ENCODE measurements around the gene IFIT3.
"Not testable (repeated sequence)": the region's sequence is repeated elsewhere in the genome, so short reads cannot be mapped to it uniquely, and the experiment has no call there.

The IFIT3 gene

GRCh38 chr10:89327803-89328441 lies at the start of gene IFIT3:
Gene IFIT3 (plus strand): TSS chr10:89327997. CDS start chr10:89328074, 77 bp downstream.
- DNase-seq = peak in 1 of 2 donors; percentile 93

GRCh38 chr10:89278034-89278535 lies 49.7 kb upstream of the IFIT3 start:
- no peak for DNase-seq

GRCh38 chr10:89278900-89279392 lies 48.9 kb upstream of the IFIT3 start:
- no peak for DNase-seq

GRCh38 chr10:89279421-89279869 lies 48.4 kb upstream of the IFIT3 start:
- DNase-seq = no peak

GRCh38 chr10:89280508-89280907 lies 47.3 kb upstream of the IFIT3 start:
- no peak for DNase-seq

GRCh38 chr10:89281606-89282395 lies 46.0 kb upstream of the IFIT3 start:
- no peak for DNase-seq

GRCh38 chr10:89283025-89283935 lies 44.5 kb upstream of the IFIT3 start:
- DNase-seq = no peak

- no peak for DNase-seq
Observed at GRCh38 chr10:89283936-89284475, 43.8 kb upstream of the IFIT3 start.

- not testable (repeated sequence) for DNase-seq
Observed at GRCh38 chr10:89284711-89285110, 43.1 kb upstream of the IFIT3 start.

GRCh38 chr10:89285303-89285702 lies 42.5 kb upstream of the IFIT3 start:
- DNase-seq = not testable (repeated sequence)

- DNase-seq = no peak
Observed at GRCh38 chr10:89294721-89295239, 33.0 kb upstream of the IFIT3 start.

- peak in 1 of 2 donors; percentile 50 for DNase-seq
Observed at GRCh38 chr10:89295597-89295996, 32.2 kb upstream of the IFIT3 start.

GRCh38 chr10:89296220-89296648 lies 31.6 kb upstream of the IFIT3 start:
- DNase-seq = peak; percentile 16 to 39

GRCh38 chr10:89297356-89297755 lies 30.4 kb upstream of the IFIT3 start:
- no peak for DNase-seq

GRCh38 chr10:89297791-89298190 lies 30.0 kb upstream of the IFIT3 start:
- no peak for DNase-seq

- no peak for DNase-seq
Observed at GRCh38 chr10:89299031-89299430, 28.8 kb upstream of the IFIT3 start.

- peak; percentile 4 to 67 for DNase-seq
Observed at GRCh38 chr10:89301232-89301631, 26.6 kb upstream of the IFIT3 start.

GRCh38 chr10:89301721-89302445 lies 25.9 kb upstream of the IFIT3 start, which contains the start of gene IFIT2:
Gene IFIT2 (plus strand): TSS chr10:89302046. CDS start chr10:89302124, 78 bp downstream.
- peak in 1 of 2 donors; percentile 92 for DNase-seq

- no peak for DNase-seq
Observed at GRCh38 chr10:89302625-89303024, 25.2 kb upstream of the IFIT3 start.

- no peak for DNase-seq
Observed at GRCh38 chr10:89303161-89303560, 24.6 kb upstream of the IFIT3 start.

- DNase-seq = no peak
Observed at GRCh38 chr10:89304026-89304425, 23.8 kb upstream of the IFIT3 start.
